ENCODE measurements around the gene FAM199X. TPM values are rescaled to one million over a fixed set of nuclear protein-coding genes. Genes with fewer than 3 reads are reported as not detected.

FAM199X gene
- total RNA-seq, 1 experiment from 2014 or later, result 26.0 TPM

- Mint-ChIP-seq H3K36me3 (ENCODE audit: insufficient read depth, unreplicated experiment) (peaks cover 21% of the 10 kb centered on the region), H3K27me3 (ENCODE audit: insufficient read depth, unreplicated experiment) (peaks cover 43% of the 10 kb centered on the region), H3K9me3 (ENCODE audit: unreplicated experiment) (no peaks in the 10 kb centered on the region), H3K4me1 (ENCODE audit: insufficient read depth, unreplicated experiment) (peaks cover 19% of the 10 kb centered on the region), H3K27ac (ENCODE audit: low read depth, unreplicated experiment) (no peak overlapping the region), H3K4me3 (ENCODE audit: unreplicated experiment) (no peak overlapping the region)
- CTCF ChIA-PET, result no interaction called here
- no peak for DNase-seq (ENCODE audit: unreplicated experiment)
- no TSS peak for BruUV-seq (replicated peaks)
- no peak for TF ChIP-seq CTCF (IDR thresholded peaks at IDR 0.05; ENCODE audit: unreplicated experiment)
- POLR2A ChIA-PET, result no interaction called here
- intact Hi-C loops (cut with micrococcal nuclease), result no loop called here
Observed at GRCh38 chrX:104172788-104173187, 6.5 kb downstream of the FAM199X start.

- H3K4me3 Mint-ChIP-seq (ENCODE audit: unreplicated experiment), result no peak overlapping the region
- CTCF ChIA-PET, result interaction anchor here (1.7 kb wide), 1 partner anchor 22 kb away, joined by 10 read pairs; no protein-coding TSS in a partner anchor
- no peak for TF ChIP-seq CTCF (IDR thresholded peaks at IDR 0.05; ENCODE audit: unreplicated experiment)
- BruUV-seq (replicated peaks), result no TSS peak
- DNase-seq (ENCODE audit: unreplicated experiment), result no peak
- peaks cover 18% of the 10 kb centered on the region for H3K4me1 Mint-ChIP-seq (ENCODE audit: insufficient read depth, unreplicated experiment)
- H3K27me3 Mint-ChIP-seq (ENCODE audit: insufficient read depth, unreplicated experiment), result peaks cover 33% of the 10 kb centered on the region
- H3K36me3 Mint-ChIP-seq (ENCODE audit: insufficient read depth, unreplicated experiment), result peaks cover 26% of the 10 kb centered on the region
- intact Hi-C loops (cut with micrococcal nuclease), result no loop called here
- H3K27ac Mint-ChIP-seq (ENCODE audit: low read depth, unreplicated experiment), result no peak overlapping the region
- no peaks in the 10 kb centered on the region for H3K9me3 Mint-ChIP-seq (ENCODE audit: unreplicated experiment)
- POLR2A ChIA-PET, result interaction anchor here (0.8 to 3.2 kb wide), 4 partner anchors 8 to 12 kb away, joined by 3 to 16 read pairs (median 4); partner anchors contain the start of gene FAM199X
Observed at GRCh38 chrX:104173841-104174240, 7.6 kb downstream of the FAM199X start.

GRCh38 chrX:104183685-104184084 lies 17.4 kb downstream of the FAM199X start:
- DNase-seq (ENCODE audit: unreplicated experiment), result no peak
- no TSS peak for BruUV-seq (replicated peaks)
- ChIA-PET POLR2A (interaction anchor here (1.0 kb wide), 1 partner anchor 10 kb away, joined by 5 read pairs; no protein-coding TSS in a partner anchor), CTCF (interaction anchor here (0.6 kb wide), 1 partner anchor 957 kb away, joined by 3 read pairs; no protein-coding TSS in a partner anchor)
- no peaks in the 10 kb centered on the region for H3K4me1 Mint-ChIP-seq (ENCODE audit: insufficient read depth, unreplicated experiment)
- H3K27ac Mint-ChIP-seq (ENCODE audit: low read depth, unreplicated experiment), result no peak overlapping the region
- intact Hi-C loops (cut with micrococcal nuclease), result no loop called here
- H3K36me3 Mint-ChIP-seq (ENCODE audit: insufficient read depth, unreplicated experiment), result peaks cover 40% of the 10 kb centered on the region
- H3K27me3 Mint-ChIP-seq (ENCODE audit: insufficient read depth, unreplicated experiment), result peaks cover 32% of the 10 kb centered on the region
- no peaks in the 10 kb centered on the region for H3K9me3 Mint-ChIP-seq (ENCODE audit: unreplicated experiment)
- H3K4me3 Mint-ChIP-seq (ENCODE audit: unreplicated experiment), result no peak overlapping the region
- TF ChIP-seq CTCF (IDR thresholded peaks at IDR 0.05; ENCODE audit: unreplicated experiment), result no peak

- intact Hi-C loops (cut with micrococcal nuclease), result no loop called here
- Mint-ChIP-seq H3K4me3 (ENCODE audit: unreplicated experiment) (no peak overlapping the region), H3K27ac (ENCODE audit: low read depth, unreplicated experiment) (no peak overlapping the region), H3K36me3 (ENCODE audit: insufficient read depth, unreplicated experiment) (peaks cover 42% of the 10 kb centered on the region), H3K9me3 (ENCODE audit: unreplicated experiment) (no peaks in the 10 kb centered on the region), H3K27me3 (ENCODE audit: insufficient read depth, unreplicated experiment) (peaks cover 40% of the 10 kb centered on the region), H3K4me1 (ENCODE audit: insufficient read depth, unreplicated experiment) (no peaks in the 10 kb centered on the region)
- ChIA-PET CTCF (no interaction called here), POLR2A (no interaction called here)
- no peak for DNase-seq (ENCODE audit: unreplicated experiment)
- no TSS peak for BruUV-seq (replicated peaks)
- TF ChIP-seq CTCF (IDR thresholded peaks at IDR 0.05; ENCODE audit: unreplicated experiment), result no peak
Observed at GRCh38 chrX:104187931-104188330, 21.7 kb downstream of the FAM199X start.
